ENCODE measurements around the gene SLC44A5. TPM values are rescaled to one million over a fixed set of nuclear protein-coding genes. Genes with fewer than 3 reads are reported as not detected.

The SLC44A5 gene
- total RNA-seq, 4 donors from 2014 or later, result 0.15 to 0.58 TPM; not detected in 2

GRCh38 chr1:75353051-75353450 is 257.9 kb downstream of the SLC44A5 start:
- no peak for TF ChIP-seq CTCF (IDR thresholded peaks at IDR 0.05 in 4 of 5, conservative IDR thresholded peaks at IDR 0.05 in 1 of 5)
- no peak for TF ChIP-seq POLR2A (IDR thresholded peaks at IDR 0.05)
- no peak overlapping the region for H3K27ac ChIP-seq
- no peaks in the 10 kb centered on the region for H3K4me1 ChIP-seq
- in situ Hi-C loops (cut with MboI; ENCODE audit: low sequenced_read_pairs in 4 of 4) (no loop called here), intact Hi-C loops (cut with DNase I; ENCODE audit: low total_unique reads) (no loop called here)
- ATAC-seq (no peak), DNase-seq (no peak)
- no peaks in the 10 kb centered on the region for H3K9me3 ChIP-seq
- no peak overlapping the region for H3K4me3 ChIP-seq
- no peaks in the 10 kb centered on the region for H3K36me3 ChIP-seq
- H3K27me3 ChIP-seq, result no peaks in the 10 kb centered on the region

- H3K4me3 ChIP-seq, result no peak overlapping the region
- no peaks in the 10 kb centered on the region for H3K4me1 ChIP-seq
- DNase-seq (no peak), ATAC-seq (no peak)
- H3K36me3 ChIP-seq, result no peaks in the 10 kb centered on the region
- TF ChIP-seq POLR2A (IDR thresholded peaks at IDR 0.05) (no peak), CTCF (IDR thresholded peaks at IDR 0.05 in 4 of 5, conservative IDR thresholded peaks at IDR 0.05 in 1 of 5) (no peak)
- intact Hi-C loops (cut with DNase I; ENCODE audit: low total_unique reads), result no loop called here
- in situ Hi-C loops (cut with MboI; ENCODE audit: low sequenced_read_pairs in 4 of 4), result no loop called here
- no peak overlapping the region for H3K27ac ChIP-seq
- no peaks in the 10 kb centered on the region for H3K9me3 ChIP-seq
- no peaks in the 10 kb centered on the region for H3K27me3 ChIP-seq
Observed at GRCh38 chr1:75345538-75346292, 265.2 kb downstream of the SLC44A5 start.

- H3K4me3 ChIP-seq, result no peak overlapping the region
- H3K4me1 ChIP-seq, result peaks cover 10 to 20% of the 10 kb centered on the region in 2 donors
- in situ Hi-C loops (cut with MboI; ENCODE audit: low sequenced_read_pairs in 4 of 4), result no loop called here
- intact Hi-C loops (cut with DNase I; ENCODE audit: low total_unique reads), result no loop called here
- no peak overlapping the region for H3K27ac ChIP-seq
- H3K36me3 ChIP-seq, result no peaks in the 10 kb centered on the region
- no peak for TF ChIP-seq POLR2A (IDR thresholded peaks at IDR 0.05)
- TF ChIP-seq CTCF (IDR thresholded peaks at IDR 0.05 in 4 of 5, conservative IDR thresholded peaks at IDR 0.05 in 1 of 5), result no peak
- no peaks in the 10 kb centered on the region for H3K9me3 ChIP-seq
- DNase-seq, result no peak
- no peak for ATAC-seq
- H3K27me3 ChIP-seq, result no peaks in the 10 kb centered on the region
Observed at GRCh38 chr1:75342786-75343185, 268.1 kb downstream of the SLC44A5 start.

- ATAC-seq, result no peak
- Histone ChIP-seq H3K4me3 (no peak overlapping the region), H3K27me3 (no peaks in the 10 kb centered on the region), H3K9me3 (no peaks in the 10 kb centered on the region), H3K27ac (no peak overlapping the region), H3K36me3 (no peaks in the 10 kb centered on the region), H3K4me1 (peaks cover 10 to 20% of the 10 kb centered on the region in 2 donors)
- TF ChIP-seq POLR2A (IDR thresholded peaks at IDR 0.05) (no peak), CTCF (IDR thresholded peaks at IDR 0.05 in 4 of 5, conservative IDR thresholded peaks at IDR 0.05 in 1 of 5) (no peak)
- in situ Hi-C loops (cut with MboI; ENCODE audit: low sequenced_read_pairs in 4 of 4), result no loop called here
- no peak for DNase-seq
- intact Hi-C loops (cut with DNase I; ENCODE audit: low total_unique reads), result no loop called here
Observed at GRCh38 chr1:75341537-75341936, 269.4 kb downstream of the SLC44A5 start.
